HG03521 (cell line): ENCODE results near the gene WRAP53.

ENCODE experiments used
- ATAC-seq: cut with Tn5 transposase; IDR thresholded peaks from one replicate; pipeline ENCODE4 v1.9.1; 2021; ENCODE audit warnings: mild to moderate bottlenecking, moderate library complexity; ENCODE audit not compliant: unreplicated experiment

The WRAP53 gene

GRCh38 chr17:7740481-7741001 lies 52.3 kb downstream of the WRAP53 start:
- no peak for ATAC-seq

GRCh38 chr17:7742729-7743128 lies 54.5 kb downstream of the WRAP53 start:
- no peak for ATAC-seq

- no peak for ATAC-seq
Measured at GRCh38 chr17:7744416-7744815, 56.1 kb downstream of the WRAP53 start.

GRCh38 chr17:7745748-7746470 lies 57.6 kb downstream of the WRAP53 start:
- no peak for ATAC-seq

- ATAC-seq, result no peak
Measured at GRCh38 chr17:7747635-7748071, 59.4 kb downstream of the WRAP53 start.

- no peak for ATAC-seq
Measured at GRCh38 chr17:7748076-7748775, 59.9 kb downstream of the WRAP53 start.

- no peak for ATAC-seq
Measured at GRCh38 chr17:7750321-7750821, 62.1 kb downstream of the WRAP53 start.
